HFF-Myc (cell line): ENCODE results near the gene ZNHIT6.

Source experiments
- DNase-seq: peaks from one replicate; pipeline ENCODE4 v3.0.0-alpha.2; 2011; ENCODE audit warnings: low read depth; ENCODE audit errors: extremely low read depth
- H3K4me3 ChIP-seq: replicated peaks from 2 replicates; pipeline ENCODE4 v1.5.1; 2011; ENCODE audit warnings: low read depth, mild to moderate bottlenecking, control low read depth, low read length
- CTCF ChIP-seq: IDR thresholded peaks from 2 replicates; pipeline ENCODE4 v1.5.1; 2012; ENCODE audit warnings: mild to moderate bottlenecking, low read depth, low read length, control low read depth; ENCODE audit errors: missing control alignments

ZNHIT6 gene

GRCh38 chr1:85621430-85621829, 86.8 kb downstream of the ZNHIT6 start:
- H3K4me3 ChIP-seq, result no peak overlapping the region
- DNase-seq, result no peak
- no peak for TF ChIP-seq CTCF

- no peak overlapping the region for H3K4me3 ChIP-seq
- no peak for TF ChIP-seq CTCF
- no peak for DNase-seq
These were observed 90.6 kb downstream of the ZNHIT6 start for GRCh38 chr1:85617633-85618100.

GRCh38 chr1:85616736-85617135, 91.5 kb downstream of the ZNHIT6 start:
- H3K4me3 ChIP-seq, result no peak overlapping the region
- DNase-seq, result no peak
- TF ChIP-seq CTCF, result no peak

- DNase-seq, result no peak
- H3K4me3 ChIP-seq, result no peak overlapping the region
- no peak for TF ChIP-seq CTCF
These were observed 91.9 kb downstream of the ZNHIT6 start for GRCh38 chr1:85616364-85616705.

GRCh38 chr1:85615586-85616363, 92.5 kb downstream of the ZNHIT6 start:
- H3K4me3 ChIP-seq, result no peak overlapping the region
- DNase-seq, result no peak
- no peak for TF ChIP-seq CTCF

GRCh38 chr1:85612704-85613361, 95.4 kb downstream of the ZNHIT6 start:
- H3K4me3 ChIP-seq, result no peak overlapping the region
- DNase-seq, result no peak
- peak; percentile 73 for TF ChIP-seq CTCF

- peak; percentile 99 for DNase-seq
- TF ChIP-seq CTCF, result no peak
- 0 out of 2 replicates have a peak overlapping the region, but pooled peaks have one; percentile 12 for H3K4me3 ChIP-seq
These were observed 96.4 kb downstream of the ZNHIT6 start for GRCh38 chr1:85611856-85612255.
